Gastrocnemius medialis (tissue), 4 donors: ENCODE results near the gene RGS13.

Experiments used
- CTCF ChIP-seq, 5 experiments: fragments of 450-650 bp in 3 of 5; fragments of 200-600 bp in 2 of 5; sonication (generic) in 2 of 5; IDR thresholded peaks in 4 of 5; conservative IDR thresholded peaks in 1 of 5; 1 replicate in 4 of 5; 2 replicates in 1 of 5; pipeline ENCODE4 v1.5.1; 2016 to 2019; ENCODE audit warnings: antibody characterized with exemption in 5 of 5, mild to moderate bottlenecking in 3 of 5, moderate library complexity in 3 of 5
- POLR2A ChIP-seq, 2 donors: fragments of 450-650 bp; IDR thresholded peaks; one replicate each; pipeline ENCODE4 v1.6.1; 2017; ENCODE audit warnings: antibody characterized with exemption in 2 of 2, mild to moderate bottlenecking in 2 of 2, moderate library complexity in 2 of 2

- TF ChIP-seq CTCF (IDR thresholded peaks at IDR 0.05 in 4 of 5, conservative IDR thresholded peaks at IDR 0.05 in 1 of 5) (no peak), POLR2A (IDR thresholded peaks at IDR 0.05) (no peak)
These were observed 33.2 kb downstream of the RGS13 start for GRCh38 chr1:192669174-192669573.
